PFSK-1 (cell line): Measurements from ENCODE around the gene CSGALNACT2.

Source experiments
- POLR2AphosphoS5 ChIP-seq: IDR thresholded peaks from 2 replicates; pipeline ENCODE4 v1.6.1; 2012; ENCODE audit warnings: low read depth, mild to moderate bottlenecking, control low read depth, low read length, moderate library complexity
- SIN3A ChIP-seq: IDR thresholded peaks from 2 replicates; pipeline ENCODE4 v1.6.1; 2012; ENCODE audit warnings: mild to moderate bottlenecking, low read length, moderate library complexity, borderline replicate concordance; ENCODE audit not compliant: insufficient read depth

DNA sequence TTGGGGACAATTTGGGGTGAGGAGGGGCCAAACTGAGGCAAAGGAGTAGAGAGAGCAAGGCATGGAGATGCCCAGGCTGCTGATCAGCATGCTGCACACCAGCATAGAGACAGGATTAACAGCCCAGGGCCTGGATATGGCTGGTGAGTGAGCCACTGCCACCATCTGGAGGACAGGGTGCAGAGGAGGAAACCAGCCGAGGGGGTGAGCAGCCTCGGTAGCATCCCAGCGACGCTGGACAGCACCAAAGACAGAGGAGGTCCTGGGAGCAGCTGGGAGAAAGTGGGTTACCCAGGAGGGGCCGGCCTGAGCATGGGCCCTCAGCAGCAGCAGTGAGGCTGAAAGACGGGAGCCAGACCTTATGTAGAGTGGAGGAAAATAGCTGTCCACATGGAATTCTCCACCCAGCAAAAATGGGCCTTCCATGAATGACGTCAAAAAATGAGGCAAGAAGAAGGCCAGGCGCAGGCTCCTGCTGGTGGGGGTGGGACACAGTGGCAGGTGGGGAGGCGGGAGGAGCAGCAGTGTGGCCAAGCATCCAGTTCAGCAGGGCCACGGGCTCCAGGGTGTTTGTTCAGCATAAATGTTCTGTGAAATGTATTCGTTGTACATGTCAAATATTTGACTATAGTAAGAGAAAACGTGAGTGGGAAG is 44.7 kb upstream of the CSGALNACT2 start:
- no peak for TF ChIP-seq POLR2AphosphoS5
- TF ChIP-seq SIN3A: no peak
